SK-N-SH (cell line): ENCODE results near the gene NCKAP5. TPM values are rescaled to one million over a fixed set of nuclear protein-coding genes. Genes with fewer than 3 reads are reported as not detected.

Experiments used
- CTCF ChIA-PET: fragments of 300-600, 350-600 bp; formaldehyde crosslinking; extraction: SDS; loops from one replicate; lab custom pipeline; 2021; lab: Yijun Ruan, JAX
- POLR2A ChIA-PET: fragments of 350-600 bp; sonication (Branson Sonifier 250); formaldehyde crosslinking; extraction: SDS; loops from one replicate; lab custom pipeline; 2020; ENCODE audit warnings: antibody characterized with exemption, inconsistent platforms; lab: Yijun Ruan, JAX
- DNase-seq: peaks from one replicate; pipeline ENCODE4 v3.0.0; 2012
- H2AFZ ChIP-seq: fragments of 200-600 bp; sonication (generic); 2 replicates; pipeline ENCODE4 v1.8.1; 2016; ENCODE audit warnings: antibody characterized with exemption, mild to moderate bottlenecking, low read depth
- H3F3A ChIP-seq: fragments of 200-600 bp; sonication (generic); replicated peaks from 2 replicates; pipeline ENCODE3; 2016; ENCODE audit warnings: antibody characterized with exemption, mild to moderate bottlenecking; ENCODE audit not compliant: insufficient read depth
- H3K27ac ChIP-seq, 2 experiments: fragments of 200-500 bp in 1 of 2; fragments of 200-600 bp in 1 of 2; sonication (Bioruptor generic) in 1 of 2; sonication (generic), shearing (Covaris generic) in 1 of 2; 2 replicates each; pipeline versions ENCODE4 v1.5.1 to v1.6.1; 2014 to 2016; ENCODE audit warnings: low read depth in 2 of 2, inconsistent platforms in 1 of 2, low read length in 1 of 2, mild to moderate bottlenecking in 1 of 2, mixed read lengths in 1 of 2
- H3K27me3 ChIP-seq: fragments of 200-600 bp; sonication (generic), shearing (Covaris generic); 2 replicates; pipeline ENCODE4 v1.6.1; 2016; ENCODE audit warnings: mixed run types; ENCODE audit not compliant: insufficient read depth
- H3K36me3 ChIP-seq, 2 experiments: fragments of 200-500 bp in 1 of 2; fragments of 200-600 bp in 1 of 2; sonication (Bioruptor generic) in 1 of 2; sonication (generic) in 1 of 2; replicated peaks in 1 of 2; 2 replicates each; pipeline versions ENCODE3 to v1.5.1; 2014 to 2016; ENCODE audit warnings: low read length in 1 of 2, mild to moderate bottlenecking in 1 of 2; ENCODE audit not compliant: insufficient read depth in 2 of 2, control insufficient read depth in 1 of 2
- H3K4me1 ChIP-seq, 2 experiments: fragments of 200-500 bp in 1 of 2; fragments of 200-600 bp in 1 of 2; sonication (Bioruptor generic) in 1 of 2; sonication (generic), shearing (Covaris generic) in 1 of 2; 2 replicates each; pipeline versions ENCODE4 v1.5.1 to v1.6.1; 2014 to 2016; ENCODE audit warnings: low read depth in 1 of 2, low read length in 1 of 2, mixed run types in 1 of 2; ENCODE audit not compliant: insufficient read depth in 2 of 2, control insufficient read depth in 1 of 2
- H3K4me2 ChIP-seq: fragments of 200-600 bp; sonication (generic), shearing (Covaris generic); 2 replicates; pipeline ENCODE4 v1.6.1; 2017; ENCODE audit warnings: mixed run types
- H3K4me3 ChIP-seq, 2 experiments: fragments of 200-500 bp in 1 of 2; fragments of 200-600 bp in 1 of 2; sonication (Bioruptor generic) in 1 of 2; sonication (generic), shearing (Covaris generic) in 1 of 2; 2 replicates each; pipeline versions ENCODE4 v1.5.1 to v1.8.1; 2014 to 2016; ENCODE audit warnings: low read depth in 2 of 2, inconsistent platforms in 1 of 2, low read length in 1 of 2, mild to moderate bottlenecking in 1 of 2, mixed read lengths in 1 of 2, moderate library complexity in 1 of 2
- H3K79me2 ChIP-seq: fragments of 200-600 bp; sonication (generic); 2 replicates; pipeline ENCODE4 v1.8.1; 2017; ENCODE audit warnings: mild to moderate bottlenecking; ENCODE audit not compliant: insufficient read depth
- H3K9ac ChIP-seq: fragments of 200-600 bp; sonication (generic); 2 replicates; pipeline ENCODE4 v1.6.1; 2017; ENCODE audit warnings: mixed run types
- H3K9me2 ChIP-seq: fragments of 200-600 bp; sonication (generic); 2 replicates; pipeline ENCODE4 v1.6.1; 2017; ENCODE audit warnings: mixed run types
- H3K9me3 ChIP-seq: fragments of 200-600 bp; sonication (generic); 2 replicates; pipeline ENCODE4 v1.6.1; 2017; ENCODE audit warnings: mixed run types, mild to moderate bottlenecking, moderate library complexity
- H4K20me1 ChIP-seq: fragments of 200-600 bp; sonication (generic); 2 replicates; pipeline ENCODE4 v1.6.1; 2017; ENCODE audit warnings: mild to moderate bottlenecking, mixed run types; ENCODE audit not compliant: insufficient read depth
- CHD2 ChIP-seq: fragments of 150-350 bp; IDR thresholded peaks from 2 replicates; pipeline ENCODE4 v1.6.1; 2018; ENCODE audit warnings: low read length; ENCODE audit not compliant: partially characterized antibody
- CTCF ChIP-seq: fragments of 200-600 bp; sonication (generic); IDR thresholded peaks from 2 replicates; pipeline ENCODE4 v1.6.1; 2017; ENCODE audit warnings: antibody characterized with exemption, mild to moderate bottlenecking, moderate library complexity
- FOSL2 ChIP-seq: IDR thresholded peaks from 2 replicates; pipeline ENCODE4 v1.4.0; 2012; ENCODE audit warnings: low read depth, mild to moderate bottlenecking, moderate library complexity, borderline replicate concordance
- FOXJ3 ChIP-seq: sonication (generic); formaldehyde crosslinking; IDR thresholded peaks from 2 replicates; pipeline ENCODE4 v1.5.1; 2020; ENCODE audit warnings: mild to moderate bottlenecking, missing genetic modification reagents
- FOXM1 ChIP-seq: IDR thresholded peaks from 2 replicates; pipeline ENCODE4 v1.4.0; 2012; ENCODE audit warnings: low read depth, mild to moderate bottlenecking
- GABPA ChIP-seq: IDR thresholded peaks from 2 replicates; pipeline ENCODE4 v1.4.0; 2012; ENCODE audit warnings: low read depth, mild to moderate bottlenecking
- GATA2 ChIP-seq: sonication (generic); formaldehyde crosslinking; IDR thresholded peaks from 2 replicates; pipeline ENCODE4 v1.5.0; 2020; ENCODE audit warnings: mild to moderate bottlenecking, missing genetic modification reagents
- IRF3 ChIP-seq: fragments of 150-350 bp; IDR thresholded peaks from 2 replicates; pipeline ENCODE4 v1.6.1; 2016; ENCODE audit warnings: mild to moderate bottlenecking, low read depth, low read length
- MXI1 ChIP-seq: IDR thresholded peaks from 2 replicates; pipeline ENCODE4 v1.6.1; 2012; ENCODE audit warnings: mild to moderate bottlenecking, low read depth, low read length, improper control_type of control experiment
- NFIC ChIP-seq: IDR thresholded peaks from 2 replicates; pipeline ENCODE4 v1.4.0; 2012; ENCODE audit warnings: borderline replicate concordance
- NRF1 ChIP-seq: IDR thresholded peaks from 2 replicates; pipeline ENCODE4 v1.6.1; 2012; ENCODE audit warnings: low read depth, mild to moderate bottlenecking, low read length
- REST ChIP-seq: IDR thresholded peaks from 2 replicates; pipeline ENCODE4 v1.6.1; 2012; ENCODE audit warnings: mild to moderate bottlenecking, low read depth, low read length, moderate library complexity
- RFX5 ChIP-seq: IDR thresholded peaks from 2 replicates; pipeline ENCODE4 v1.6.1; 2012; ENCODE audit warnings: mild to moderate bottlenecking, improper control_type of control experiment, low read length
- RXRA ChIP-seq: IDR thresholded peaks from 2 replicates; pipeline ENCODE4 v1.4.0; 2012; ENCODE audit warnings: low read depth, mild to moderate bottlenecking, borderline replicate concordance
- SMC3 ChIP-seq: IDR thresholded peaks from 2 replicates; pipeline ENCODE4 v1.6.1; 2012; ENCODE audit warnings: low read depth, low read length, improper control_type of control experiment
- TAF1 ChIP-seq: IDR thresholded peaks from 2 replicates; pipeline ENCODE4 v1.6.1; 2012; ENCODE audit warnings: low read depth, mild to moderate bottlenecking, low read length, moderate library complexity, borderline replicate concordance
- TEAD4 ChIP-seq: IDR thresholded peaks from 2 replicates; pipeline ENCODE4 v1.4.0; 2012; ENCODE audit warnings: mild to moderate bottlenecking, borderline replicate concordance; ENCODE audit not compliant: insufficient read depth
- YY1 ChIP-seq: IDR thresholded peaks from 2 replicates; pipeline ENCODE4 v1.4.0; 2012; ENCODE audit warnings: low read depth, mild to moderate bottlenecking
- WGBS: methylation state at CpG from one replicate; pipeline ENCODE4 v1.1.6; 2017; ENCODE audit warnings: low lambda C conversion rate; 5-methylcytosine and 5-hydroxymethylcytosine counted together
- polyA plus RNA-seq, 3 experiments: library from polyadenylated mRNA; depleted of rRNA; stranded (reverse); fragments of >200 nt; gene quantifications; 2 replicates each; pipeline ENCODE4 v1.2.3, GENCODE V29; 2012

NCKAP5 gene
- polyA plus RNA-seq, 1 of the 3 experiments (the other 2 are of a cell fraction): 0.02 TPM

- POLR2A ChIA-PET: no interaction called here
- H3K27ac ChIP-seq: no peak overlapping the region
- no peaks in the 10 kb centered on the region for H3K9me2 ChIP-seq
- H3F3A ChIP-seq: no peaks in the 10 kb centered on the region
- H3K27me3 ChIP-seq: no peaks in the 10 kb centered on the region; the same call in 1 of the 2 replicates
- no peak for DNase-seq
- peaks cover 0 to 7% of the 10 kb centered on the region in 2 experiments; a peak in 1 of 4 replicates for H3K4me1 ChIP-seq
- H4K20me1 ChIP-seq: no peaks in the 10 kb centered on the region
- H3K4me3 ChIP-seq: no peak overlapping the region
- no peak overlapping the region for H3K4me2 ChIP-seq
- no peak for TF ChIP-seq NFIC
- TF ChIP-seq CHD2: no peak
- TF ChIP-seq RXRA: no peak
- no peak for TF ChIP-seq FOSL2
- no peak for TF ChIP-seq GABPA
- no peak for TF ChIP-seq SMC3
- TF ChIP-seq FOXJ3: no peak
- TF ChIP-seq CTCF: no peak
- TF ChIP-seq MXI1: no peak
- no peak for TF ChIP-seq FOXM1
- no peak for TF ChIP-seq RFX5
- TF ChIP-seq NRF1: no peak
- no peak for TF ChIP-seq IRF3
- TF ChIP-seq, all 33 proteins: peak for 0
- no peaks in the 10 kb centered on the region for H3K36me3 ChIP-seq
- H3K9me3 ChIP-seq: no peaks in the 10 kb centered on the region
- WGBS: 75% methylated on average over 8 of the region's 8 CpGs
- no peak overlapping the region for H3K9ac ChIP-seq
- CTCF ChIA-PET: no interaction called here
- H3K79me2 ChIP-seq: no peaks in the 10 kb centered on the region
- no peak overlapping the region for H2AFZ ChIP-seq
Measured at GRCh38 chr2:133407341-133407740, 160.9 kb downstream of the NCKAP5 start.

GRCh38 chr2:133405252-133405651, 163.0 kb downstream of the NCKAP5 start:
- WGBS: 69% methylated on average over 4 of the region's 4 CpGs
- H3K4me1 ChIP-seq: peaks cover 0 to 7% of the 10 kb centered on the region in 2 experiments; a peak in 1 of 4 replicates
- H3K9ac ChIP-seq: no peak overlapping the region
- no peaks in the 10 kb centered on the region for H3K79me2 ChIP-seq
- H3K4me2 ChIP-seq: no peak overlapping the region
- ChIA-PET POLR2A (no interaction called here), CTCF (no interaction called here)
- H3K4me3 ChIP-seq: no peak overlapping the region
- H2AFZ ChIP-seq: no peak overlapping the region
- no peaks in the 10 kb centered on the region for H3K36me3 ChIP-seq
- H3K27me3 ChIP-seq: no peaks in the 10 kb centered on the region; the same call in 1 of the 2 replicates
- H3F3A ChIP-seq: no peaks in the 10 kb centered on the region
- no peaks in the 10 kb centered on the region for H4K20me1 ChIP-seq
- DNase-seq: no peak
- no peaks in the 10 kb centered on the region for H3K9me2 ChIP-seq
- no peak overlapping the region for H3K27ac ChIP-seq
- no peaks in the 10 kb centered on the region for H3K9me3 ChIP-seq
- TF ChIP-seq FOXM1 (no peak), TEAD4 (no peak), CHD2 (no peak), GATA2 (CRISPR knock-in tag) (no peak), REST (no peak), IRF3 (no peak), YY1 (no peak), TAF1 (no peak)
